ENCODE results near the gene TMEM163. TPM values are rescaled to one million over a fixed set of nuclear protein-coding genes. Genes with fewer than 3 reads are reported as not detected.

Gene TMEM163
- total RNA-seq, 3 donors from 2014 or later: 0.41 to 1.5 (median 0.60) TPM

DNA sequence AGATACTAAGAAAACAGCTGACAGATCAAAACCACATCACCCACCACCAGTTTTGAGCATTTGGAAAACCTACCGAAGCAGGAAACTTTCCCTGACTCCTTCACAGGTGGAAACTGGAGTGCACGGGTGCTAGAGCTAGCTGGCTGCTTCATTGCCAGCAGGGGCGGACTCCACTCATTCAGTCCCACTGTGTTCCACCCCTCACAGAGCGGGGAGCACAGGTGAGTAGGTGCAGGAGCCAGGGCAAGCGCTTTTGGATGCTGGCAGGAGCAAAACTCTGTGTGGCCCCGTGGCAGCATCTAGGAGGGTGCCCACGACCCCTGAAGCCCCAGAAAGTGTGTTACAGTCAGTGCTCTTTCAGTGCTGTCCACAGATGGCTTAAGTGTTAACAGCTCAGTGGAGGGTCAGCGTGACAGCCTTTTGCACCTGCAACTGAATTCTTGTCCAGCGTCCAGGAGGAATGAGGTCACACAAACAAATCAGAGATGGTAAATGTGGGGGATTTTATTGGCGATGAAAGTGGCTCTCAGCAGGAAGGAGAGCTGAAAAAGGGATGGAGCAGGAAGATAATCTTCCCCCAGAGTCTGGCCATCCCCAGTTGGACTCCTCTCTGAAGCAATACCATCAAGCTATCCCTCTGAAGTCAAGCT lies 71.1 kb downstream of the TMEM163 start:
- Histone ChIP-seq H3K4me1 (ENCODE audit: low read depth) (no peaks in the 10 kb centered on the region), H3K9me3 (no peaks in the 10 kb centered on the region), H3K4me3 (no peak overlapping the region), H3K36me3 (ENCODE audit: low read depth) (no peaks in the 10 kb centered on the region)
- no peak for DNase-seq
- ATAC-seq: no peak
- TF ChIP-seq, protein P1, sequence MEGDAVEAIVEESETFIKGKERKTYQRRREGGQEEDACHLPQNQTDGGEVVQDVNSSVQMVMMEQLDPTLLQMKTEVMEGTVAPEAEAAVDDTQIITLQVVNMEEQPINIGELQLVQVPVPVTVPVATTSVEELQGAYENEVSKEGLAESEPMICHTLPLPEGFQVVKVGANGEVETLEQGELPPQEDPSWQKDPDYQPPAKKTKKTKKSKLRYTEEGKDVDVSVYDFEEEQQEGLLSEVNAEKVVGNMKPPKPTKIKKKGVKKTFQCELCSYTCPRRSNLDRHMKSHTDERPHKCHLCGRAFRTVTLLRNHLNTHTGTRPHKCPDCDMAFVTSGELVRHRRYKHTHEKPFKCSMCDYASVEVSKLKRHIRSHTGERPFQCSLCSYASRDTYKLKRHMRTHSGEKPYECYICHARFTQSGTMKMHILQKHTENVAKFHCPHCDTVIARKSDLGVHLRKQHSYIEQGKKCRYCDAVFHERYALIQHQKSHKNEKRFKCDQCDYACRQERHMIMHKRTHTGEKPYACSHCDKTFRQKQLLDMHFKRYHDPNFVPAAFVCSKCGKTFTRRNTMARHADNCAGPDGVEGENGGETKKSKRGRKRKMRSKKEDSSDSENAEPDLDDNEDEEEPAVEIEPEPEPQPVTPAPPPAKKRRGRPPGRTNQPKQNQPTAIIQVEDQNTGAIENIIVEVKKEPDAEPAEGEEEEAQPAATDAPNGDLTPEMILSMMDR (IDR thresholded peaks at IDR 0.05): no peak
- intact Hi-C loops (cut with DNase I, micrococcal nuclease): no loop called here

DNA sequence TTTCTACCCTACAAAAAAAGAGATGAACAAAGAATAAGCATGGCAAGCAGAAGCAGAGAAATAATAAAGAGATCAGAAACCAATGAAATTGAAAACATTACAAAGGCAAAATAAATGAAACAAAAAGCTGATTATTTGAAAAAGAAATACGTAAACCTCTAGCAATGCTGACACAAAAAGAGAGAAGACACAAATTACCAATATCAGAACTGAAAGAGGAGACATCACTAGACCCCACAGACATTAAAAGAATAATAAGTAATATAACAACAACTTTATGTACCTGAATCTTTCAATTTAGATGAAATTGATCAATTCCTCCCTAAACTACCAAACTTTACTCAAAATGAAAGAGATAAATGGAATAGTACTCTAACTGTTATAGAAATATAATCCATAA lies 75.9 kb downstream of the TMEM163 start:
- no peaks in the 10 kb centered on the region for H3K36me3 ChIP-seq (ENCODE audit: low read depth)
- H3K4me1 ChIP-seq (ENCODE audit: low read depth): no peaks in the 10 kb centered on the region
- TF ChIP-seq, protein P1 (IDR thresholded peaks at IDR 0.05): no peak
- ATAC-seq: no peak
- no peak for DNase-seq
- no peaks in the 10 kb centered on the region for H3K9me3 ChIP-seq
- intact Hi-C loops (cut with DNase I, micrococcal nuclease): no loop called here
- no peak overlapping the region for H3K4me3 ChIP-seq

DNA sequence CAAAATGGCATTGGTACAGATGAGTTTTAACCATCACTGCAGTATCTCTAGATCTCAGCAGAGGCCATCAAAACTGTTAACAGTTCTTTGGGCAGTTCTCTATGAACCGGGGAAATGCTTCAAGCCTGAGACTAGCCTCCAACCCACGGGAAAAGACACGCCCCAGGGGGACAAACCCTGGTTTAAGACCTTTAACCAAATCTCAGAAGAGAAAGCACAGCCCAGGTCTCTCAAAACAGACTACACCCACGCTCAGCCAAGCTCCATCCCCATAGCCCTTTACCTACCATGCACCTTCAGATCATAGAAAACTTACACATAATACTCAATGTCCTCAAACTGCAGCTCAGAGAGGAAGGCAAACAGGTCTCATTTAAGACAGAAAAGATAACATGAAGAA lies 78.3 kb downstream of the TMEM163 start:
- DNase-seq (no peak), ATAC-seq (no peak)
- no peaks in the 10 kb centered on the region for H3K36me3 ChIP-seq (ENCODE audit: low read depth)
- TF ChIP-seq, protein P1 (IDR thresholded peaks at IDR 0.05): no peak
- H3K4me1 ChIP-seq (ENCODE audit: low read depth): no peaks in the 10 kb centered on the region
- no peaks in the 10 kb centered on the region for H3K9me3 ChIP-seq
- intact Hi-C loops (cut with DNase I, micrococcal nuclease): no loop called here
- no peak overlapping the region for H3K4me3 ChIP-seq

DNA sequence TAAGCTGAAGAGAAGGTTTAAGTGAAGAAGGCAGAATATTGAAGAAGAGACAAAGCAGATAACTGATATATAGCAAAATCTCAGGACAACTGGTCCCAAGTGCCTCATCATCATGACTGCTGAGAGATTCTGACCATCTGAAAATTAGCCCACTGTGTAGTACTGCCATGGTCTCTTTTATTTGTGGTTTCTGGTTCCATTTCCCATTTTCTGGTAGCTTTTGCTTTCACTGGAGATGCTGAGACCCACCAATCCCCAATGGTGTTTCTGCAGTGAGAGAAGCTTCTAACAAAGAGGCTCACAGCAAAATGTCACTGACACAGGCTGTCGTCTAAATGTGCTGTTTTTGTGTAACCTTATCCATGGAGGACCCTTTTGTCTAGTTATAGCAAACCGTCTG lies 79.5 kb downstream of the TMEM163 start:
- intact Hi-C loops (cut with DNase I, micrococcal nuclease): no loop called here
- no peak for ATAC-seq
- no peak overlapping the region for H3K4me3 ChIP-seq

DNA sequence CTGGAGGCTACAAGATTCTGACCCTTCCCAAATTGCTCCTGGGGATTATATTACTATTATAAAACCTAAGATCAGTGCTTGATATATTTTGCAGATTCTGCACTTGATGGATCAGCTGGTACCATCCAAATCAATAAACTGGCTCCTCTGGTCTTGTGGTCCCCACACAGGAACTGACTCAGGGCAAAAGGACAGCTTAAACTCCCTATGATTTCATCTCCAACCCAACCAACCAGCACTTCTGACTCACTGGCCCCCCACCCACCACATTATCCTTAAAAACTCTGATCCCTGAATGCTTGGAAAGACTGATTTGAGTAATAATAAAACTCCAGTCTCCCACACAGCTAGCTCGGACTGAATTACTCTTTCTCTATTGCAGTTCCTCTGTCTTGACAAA lies 82.1 kb downstream of the TMEM163 start:
- H3K4me3 ChIP-seq: no peak overlapping the region
- TF ChIP-seq, protein P1 (IDR thresholded peaks at IDR 0.05): no peak
- intact Hi-C loops (cut with DNase I, micrococcal nuclease): no loop called here
- H3K9me3 ChIP-seq: no peaks in the 10 kb centered on the region
- H3K36me3 ChIP-seq (ENCODE audit: low read depth): no peaks in the 10 kb centered on the region
- DNase-seq (no peak), ATAC-seq (no peak)
- H3K4me1 ChIP-seq (ENCODE audit: low read depth): no peaks in the 10 kb centered on the region

More for the DNA sequence above, 79.5 kb downstream of the TMEM163 start:
- Histone ChIP-seq H3K4me1 (ENCODE audit: low read depth) (no peaks in the 10 kb centered on the region), H3K36me3 (ENCODE audit: low read depth) (no peaks in the 10 kb centered on the region), H3K9me3 (no peaks in the 10 kb centered on the region)
- DNase-seq: no peak
- TF ChIP-seq, protein P1 (IDR thresholded peaks at IDR 0.05): no peak
